A549 (cell line): ENCODE measurements around the gene PLA2G5.

Source experiments
- CHD2 ChIP-seq: fragments of 150-350 bp; IDR thresholded peaks from 2 replicates; pipeline ENCODE4 v1.6.1; 2014; ENCODE audit warnings: low read length; ENCODE audit not compliant: partially characterized antibody
- EP300 ChIP-seq, 2 experiments: fragments of >200 bp; sonication (Bioruptor Twin); formaldehyde crosslinking; IDR thresholded peaks; 2 replicates in 1 of 2; 3 replicates in 1 of 2; pipeline ENCODE4 v1.6.1; 2016 to 2017
- HEYL ChIP-seq: fragments of 250-450 bp; sonication (Bioruptor Pico); IDR thresholded peaks from 2 replicates; pipeline ENCODE4 v1.8.0; 2021; ENCODE audit warnings: mild to moderate bottlenecking, moderate library complexity
- POLR2A ChIP-seq: IDR thresholded peaks from 2 replicates; pipeline ENCODE4 v1.6.1; 2012; ENCODE audit warnings: mild to moderate bottlenecking, low read length
- ZNF302 ChIP-seq: fragments of 250-450 bp; sonication (Bioruptor Pico); IDR thresholded peaks from 2 replicates; pipeline ENCODE4 v1.9.0; 2021; ENCODE audit warnings: inconsistent platforms, mild to moderate bottlenecking, moderate library complexity
- TF ChIP-seq, protein P1 (sequence below): fragments of >200 bp; sonication (Bioruptor Twin); formaldehyde crosslinking; IDR thresholded peaks from 3 replicates; pipeline ENCODE4 v1.5.1; 2016
- TF ChIP-seq, protein P2 (sequence below): IDR thresholded peaks from 2 replicates; pipeline ENCODE4 v1.6.1; 2012

DNA sequence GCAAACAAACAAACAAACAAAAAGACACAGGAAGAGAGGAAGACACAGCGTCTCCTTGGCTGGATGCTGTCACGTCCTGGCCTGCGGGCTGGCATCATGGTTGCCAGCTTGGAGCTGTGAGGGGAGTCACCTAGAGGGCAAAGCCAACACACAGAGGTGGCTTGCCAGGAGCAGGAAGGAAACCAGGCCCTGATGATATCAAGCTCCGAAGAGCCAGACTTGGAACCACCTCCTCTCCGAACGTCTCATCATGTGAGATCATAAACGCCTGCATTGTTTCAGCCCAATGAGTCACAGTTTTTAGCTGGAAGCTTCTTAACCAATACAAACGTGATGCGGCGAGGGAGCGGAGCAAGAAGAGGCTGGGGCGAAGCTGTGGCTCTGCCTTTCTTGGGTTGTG is 40.7 kb downstream of the PLA2G5 start:
- TF ChIP-seq EP300 (IDR thresholded peaks at IDR 0.05), result no peak
- TF ChIP-seq ZNF302 (CRISPR knock-in tag), result no peak
- no peak for TF ChIP-seq HEYL
- TF ChIP-seq POLR2A, result no peak
- no peak for TF ChIP-seq CHD2
- TF ChIP-seq, protein P1, sequence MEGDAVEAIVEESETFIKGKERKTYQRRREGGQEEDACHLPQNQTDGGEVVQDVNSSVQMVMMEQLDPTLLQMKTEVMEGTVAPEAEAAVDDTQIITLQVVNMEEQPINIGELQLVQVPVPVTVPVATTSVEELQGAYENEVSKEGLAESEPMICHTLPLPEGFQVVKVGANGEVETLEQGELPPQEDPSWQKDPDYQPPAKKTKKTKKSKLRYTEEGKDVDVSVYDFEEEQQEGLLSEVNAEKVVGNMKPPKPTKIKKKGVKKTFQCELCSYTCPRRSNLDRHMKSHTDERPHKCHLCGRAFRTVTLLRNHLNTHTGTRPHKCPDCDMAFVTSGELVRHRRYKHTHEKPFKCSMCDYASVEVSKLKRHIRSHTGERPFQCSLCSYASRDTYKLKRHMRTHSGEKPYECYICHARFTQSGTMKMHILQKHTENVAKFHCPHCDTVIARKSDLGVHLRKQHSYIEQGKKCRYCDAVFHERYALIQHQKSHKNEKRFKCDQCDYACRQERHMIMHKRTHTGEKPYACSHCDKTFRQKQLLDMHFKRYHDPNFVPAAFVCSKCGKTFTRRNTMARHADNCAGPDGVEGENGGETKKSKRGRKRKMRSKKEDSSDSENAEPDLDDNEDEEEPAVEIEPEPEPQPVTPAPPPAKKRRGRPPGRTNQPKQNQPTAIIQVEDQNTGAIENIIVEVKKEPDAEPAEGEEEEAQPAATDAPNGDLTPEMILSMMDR, result no peak
- TF ChIP-seq, protein P2, sequence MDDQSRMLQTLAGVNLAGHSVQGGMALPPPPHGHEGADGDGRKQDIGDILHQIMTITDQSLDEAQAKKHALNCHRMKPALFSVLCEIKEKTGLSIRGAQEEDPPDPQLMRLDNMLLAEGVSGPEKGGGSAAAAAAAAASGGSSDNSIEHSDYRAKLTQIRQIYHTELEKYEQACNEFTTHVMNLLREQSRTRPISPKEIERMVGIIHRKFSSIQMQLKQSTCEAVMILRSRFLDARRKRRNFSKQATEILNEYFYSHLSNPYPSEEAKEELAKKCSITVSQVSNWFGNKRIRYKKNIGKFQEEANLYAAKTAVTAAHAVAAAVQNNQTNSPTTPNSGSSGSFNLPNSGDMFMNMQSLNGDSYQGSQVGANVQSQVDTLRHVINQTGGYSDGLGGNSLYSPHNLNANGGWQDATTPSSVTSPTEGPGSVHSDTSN, result no peak
